GM06990 (cell line): ENCODE results near the gene SSTR3.

Experiments
- DNase-seq: peaks from one replicate; pipeline ENCODE4 v3.0.0-alpha.2; 2011; ENCODE audit not compliant: insufficient read length; ENCODE audit errors: extremely low read depth
- H3K27me3 ChIP-seq: replicated peaks from 2 replicates; pipeline ENCODE4 v1.6.0; 2011; ENCODE audit warnings: low read length; ENCODE audit not compliant: control insufficient read depth, insufficient read depth
- H3K36me3 ChIP-seq: 2 replicates; pipeline ENCODE4 v1.5.1; 2011; ENCODE audit warnings: low read length; ENCODE audit not compliant: control insufficient read depth, insufficient read depth
- H3K4me3 ChIP-seq: replicated peaks from 2 replicates; pipeline ENCODE4 v1.5.1; 2011; ENCODE audit warnings: low read depth, mild to moderate bottlenecking, control low read depth, low read length
- TF ChIP-seq, protein P1 (sequence below): IDR thresholded peaks from 2 replicates; pipeline ENCODE4 v1.5.1; 2011; ENCODE audit warnings: low read length, control low read depth, mild to moderate bottlenecking, inconsistent platforms; ENCODE audit not compliant: insufficient read depth, poor library complexity, severe bottlenecking

Gene SSTR3

DNA sequence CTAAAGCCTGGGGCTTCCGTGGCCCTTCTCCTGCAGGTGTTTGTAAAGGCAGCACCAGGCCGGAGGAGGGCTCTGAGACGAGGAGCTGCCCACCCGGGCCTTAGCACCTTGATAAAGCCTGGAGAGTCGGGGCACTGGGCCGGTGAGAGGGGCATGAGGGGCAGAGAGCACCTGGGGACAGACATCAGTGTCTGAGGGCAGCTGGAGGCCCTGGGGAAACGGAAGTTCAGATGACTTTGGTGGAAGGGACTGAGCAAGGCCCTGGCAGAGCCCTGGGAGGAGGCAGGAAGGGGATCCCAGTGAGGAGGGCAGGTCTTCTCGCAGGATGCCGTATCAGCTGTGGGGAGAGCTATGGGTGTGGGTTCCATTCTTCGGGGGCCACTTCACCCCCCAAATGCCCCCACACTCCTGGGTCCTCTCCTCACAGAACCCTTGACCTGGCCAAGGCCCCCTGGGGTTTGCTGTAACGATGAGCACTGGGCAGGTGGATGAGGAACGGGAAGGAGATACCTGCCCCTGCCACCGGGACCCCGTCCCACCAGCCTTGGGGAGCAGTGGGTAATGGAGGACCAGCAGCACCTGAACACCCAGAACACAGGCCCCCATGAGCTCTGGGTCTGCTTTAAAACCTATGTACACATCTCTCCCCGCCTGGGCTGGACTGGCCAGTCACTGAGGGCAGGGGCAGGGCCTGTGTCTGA is 31.6 kb downstream of the SSTR3 start:
- no peak for DNase-seq
- H3K4me3 ChIP-seq: no peak overlapping the region
- no peaks in the 10 kb centered on the region for H3K27me3 ChIP-seq
- no peaks in the 10 kb centered on the region for H3K36me3 ChIP-seq
- TF ChIP-seq, protein P1, sequence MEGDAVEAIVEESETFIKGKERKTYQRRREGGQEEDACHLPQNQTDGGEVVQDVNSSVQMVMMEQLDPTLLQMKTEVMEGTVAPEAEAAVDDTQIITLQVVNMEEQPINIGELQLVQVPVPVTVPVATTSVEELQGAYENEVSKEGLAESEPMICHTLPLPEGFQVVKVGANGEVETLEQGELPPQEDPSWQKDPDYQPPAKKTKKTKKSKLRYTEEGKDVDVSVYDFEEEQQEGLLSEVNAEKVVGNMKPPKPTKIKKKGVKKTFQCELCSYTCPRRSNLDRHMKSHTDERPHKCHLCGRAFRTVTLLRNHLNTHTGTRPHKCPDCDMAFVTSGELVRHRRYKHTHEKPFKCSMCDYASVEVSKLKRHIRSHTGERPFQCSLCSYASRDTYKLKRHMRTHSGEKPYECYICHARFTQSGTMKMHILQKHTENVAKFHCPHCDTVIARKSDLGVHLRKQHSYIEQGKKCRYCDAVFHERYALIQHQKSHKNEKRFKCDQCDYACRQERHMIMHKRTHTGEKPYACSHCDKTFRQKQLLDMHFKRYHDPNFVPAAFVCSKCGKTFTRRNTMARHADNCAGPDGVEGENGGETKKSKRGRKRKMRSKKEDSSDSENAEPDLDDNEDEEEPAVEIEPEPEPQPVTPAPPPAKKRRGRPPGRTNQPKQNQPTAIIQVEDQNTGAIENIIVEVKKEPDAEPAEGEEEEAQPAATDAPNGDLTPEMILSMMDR: no peak

DNA sequence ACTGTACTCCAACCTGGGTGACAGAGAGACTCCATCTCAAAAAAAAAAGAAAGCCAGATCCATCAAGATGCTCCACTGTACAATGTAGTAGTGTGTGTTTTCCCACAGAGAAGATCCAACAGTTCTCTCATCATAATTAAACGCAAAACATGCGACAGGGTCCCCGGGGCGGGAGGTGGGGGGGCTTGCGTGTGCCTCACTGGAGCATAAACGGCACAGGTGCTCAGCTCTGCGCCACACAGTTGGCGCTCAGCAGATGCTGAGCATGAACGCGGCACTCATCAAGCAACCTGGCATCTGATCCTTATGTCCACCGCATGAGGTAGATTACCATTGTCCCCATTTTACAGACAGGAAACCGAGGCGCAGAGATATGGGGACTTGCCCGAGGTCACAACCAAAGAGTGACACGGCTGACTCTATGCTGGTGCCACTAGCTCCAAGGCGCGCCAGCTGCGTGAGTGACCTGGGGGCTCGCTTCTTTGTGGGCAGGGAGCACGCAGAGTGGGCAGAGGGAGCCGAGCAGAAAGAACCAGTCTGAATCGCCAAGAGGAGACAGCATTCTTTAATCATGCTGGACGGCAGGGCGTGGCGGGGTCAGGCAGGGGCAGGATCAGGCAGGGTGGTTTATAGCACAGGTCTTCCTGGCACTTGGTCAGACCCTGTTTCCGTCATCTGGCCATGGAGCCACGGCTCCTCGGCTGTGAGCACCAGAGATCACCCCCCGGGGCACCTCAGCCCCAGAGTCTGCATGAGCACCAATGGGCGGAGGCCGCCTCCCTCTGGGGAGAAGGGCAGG is 32.5 kb downstream of the SSTR3 start:
- no peaks in the 10 kb centered on the region for H3K27me3 ChIP-seq
- no peak overlapping the region for H3K4me3 ChIP-seq
- TF ChIP-seq, protein P1: no peak
- no peaks in the 10 kb centered on the region for H3K36me3 ChIP-seq
- DNase-seq: no peak

DNA sequence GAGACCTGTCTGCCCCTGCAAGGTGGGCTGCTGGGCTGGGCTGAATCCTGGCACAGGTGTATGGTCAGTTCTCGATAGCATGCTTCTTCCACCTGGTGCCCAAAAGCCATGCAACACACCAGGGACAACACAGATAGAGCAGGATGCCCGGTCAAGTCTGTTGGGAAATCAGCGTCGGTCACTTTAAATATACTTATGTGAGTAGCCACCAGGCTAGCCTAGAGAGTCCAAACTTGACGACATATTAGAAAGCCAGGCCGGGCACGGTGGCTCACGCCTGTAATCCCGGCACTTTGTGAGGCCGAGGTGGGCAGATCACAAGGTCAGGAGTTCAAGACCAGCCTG is 33.2 kb downstream of the SSTR3 start:
- no peaks in the 10 kb centered on the region for H3K27me3 ChIP-seq
- no peak for DNase-seq
- H3K4me3 ChIP-seq: no peak overlapping the region
- H3K36me3 ChIP-seq: no peaks in the 10 kb centered on the region
- TF ChIP-seq, protein P1: no peak

DNA sequence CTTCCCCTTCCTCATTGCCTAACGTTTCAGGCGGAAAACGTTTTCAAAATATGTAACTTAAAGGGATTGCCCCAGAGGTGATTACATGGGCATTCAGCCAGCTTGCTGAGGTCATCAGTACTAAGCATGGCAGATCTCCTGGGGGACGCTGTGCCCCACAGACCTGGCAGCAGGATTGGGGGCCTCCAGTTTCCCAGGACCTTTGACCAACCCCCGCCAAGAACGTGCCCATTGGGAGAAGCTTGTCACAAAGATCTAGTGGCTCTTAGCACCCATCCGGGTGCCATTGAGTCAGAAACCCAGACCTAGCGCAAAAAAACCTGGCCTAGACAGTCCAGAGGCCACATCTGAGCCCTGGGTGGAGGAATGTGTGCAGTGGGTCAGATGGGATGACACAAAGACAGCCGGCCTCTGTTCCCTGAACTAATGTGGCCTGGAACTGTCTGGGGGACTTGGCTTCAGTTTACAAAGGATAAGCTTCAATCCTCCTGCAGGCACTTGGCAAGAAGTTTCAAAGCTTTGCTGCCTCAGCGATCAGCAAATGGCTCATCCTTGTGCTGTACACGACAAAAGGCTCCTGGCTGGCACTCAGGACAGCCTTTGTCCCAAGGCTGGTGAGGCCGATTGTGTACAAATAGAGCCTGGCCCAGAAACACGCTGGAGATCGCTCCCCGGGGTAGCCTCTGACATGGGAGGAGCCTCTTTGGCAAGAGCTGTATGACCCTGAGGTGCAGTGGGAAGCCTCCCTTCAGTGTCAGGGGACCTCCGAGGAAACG is 33.7 kb downstream of the SSTR3 start:
- no peak for DNase-seq
- no peak overlapping the region for H3K4me3 ChIP-seq
- H3K27me3 ChIP-seq: no peaks in the 10 kb centered on the region
- H3K36me3 ChIP-seq: no peaks in the 10 kb centered on the region
- TF ChIP-seq, protein P1: no peak

DNA sequence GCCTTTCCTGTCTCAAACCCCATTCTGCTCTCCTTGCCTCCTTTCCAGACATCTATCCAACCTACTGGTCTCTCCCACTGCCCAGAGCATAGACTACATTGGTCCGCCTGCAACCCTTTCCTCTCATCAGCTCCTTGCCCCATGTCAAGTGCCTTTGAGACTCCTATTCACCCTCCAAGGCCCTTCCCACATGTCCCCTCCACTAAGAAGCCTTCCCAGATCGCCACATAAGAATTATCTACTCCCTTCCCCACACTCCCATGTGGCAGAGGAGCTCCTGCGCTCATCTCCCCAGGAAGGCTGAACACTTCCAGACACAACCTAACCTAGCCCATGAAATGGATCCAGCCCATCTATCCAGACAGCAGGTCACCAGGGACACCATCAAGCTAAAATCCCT is 34.5 kb downstream of the SSTR3 start:
- TF ChIP-seq, protein P1: no peak
- no peak for DNase-seq
- no peaks in the 10 kb centered on the region for H3K27me3 ChIP-seq

More for the DNA sequence above, 34.5 kb downstream of the SSTR3 start:
- Histone ChIP-seq H3K4me3 (no peak overlapping the region), H3K36me3 (no peaks in the 10 kb centered on the region)
